Panc1 (cell line): ENCODE measurements around the gene ZNF81. TPM values are rescaled to one million over a fixed set of nuclear protein-coding genes. Genes with fewer than 3 reads are reported as not detected.

Experiments
- ATAC-seq: fragments of 200-7000 bp; cut with Tn5 transposase; 2 replicates; pipeline ENCODE4 v1.9.1; 2020; ENCODE audit warnings: mild to moderate bottlenecking, moderate library complexity
- BruUV-seq: library from RNA; stranded (reverse); fragments of 400-500 nt; replicated peaks from 2 replicates; lab custom pipeline; 2021; lab: Mats Ljungman, UMichigan
- CTCF ChIA-PET: fragments of 300-600 bp; sonication (Branson Sonifier 250); formaldehyde crosslinking; loops from one replicate; lab custom pipeline; 2022; ENCODE audit warnings: antibody characterized with exemption; lab: Charles Lee
- POLR2A ChIA-PET: fragments of 300-600 bp; sonication (Branson Sonifier 250); formaldehyde crosslinking; loops from one replicate; lab custom pipeline; 2022; ENCODE audit warnings: antibody characterized with exemption; lab: Charles Lee
- DNase-seq: peaks from one replicate; pipeline ENCODE4 v3.0.0-alpha.2; 2010; ENCODE audit warnings: low read depth, low spot score
- H3K27ac ChIP-seq: 2 replicates; pipeline ENCODE4 v1.5.1; 2011; ENCODE audit warnings: mild to moderate bottlenecking, low read length, inconsistent platforms
- H3K27me3 ChIP-seq: fragments of 200-500 bp; sonication (Bioruptor generic); 2 replicates; pipeline ENCODE4 v1.6.0; 2014; ENCODE audit warnings: low read length, inconsistent platforms; ENCODE audit not compliant: control insufficient read depth, insufficient read depth
- H3K36me3 ChIP-seq: fragments of 200-500 bp; sonication (Bioruptor generic); 2 replicates; pipeline ENCODE4 v1.5.1; 2014; ENCODE audit warnings: inconsistent platforms, mild to moderate bottlenecking, low read length, moderate library complexity; ENCODE audit not compliant: control insufficient read depth, insufficient read depth
- H3K4me1 ChIP-seq: 2 replicates; pipeline ENCODE4 v1.5.1; 2011; ENCODE audit warnings: inconsistent platforms, mild to moderate bottlenecking, low read length, moderate library complexity; ENCODE audit not compliant: control insufficient read depth, insufficient read depth
- H3K4me3 ChIP-seq, 2 experiments: 2 replicates each; pipeline ENCODE4 v1.5.1; 2011 to 2012; ENCODE audit warnings: low read depth in 2 of 2, low read length in 2 of 2, mild to moderate bottlenecking in 2 of 2, inconsistent platforms in 1 of 2, moderate library complexity in 1 of 2
- H3K9me3 ChIP-seq: fragments of 200-500 bp; sonication (Bioruptor generic); 2 replicates; pipeline ENCODE4 v1.5.1; 2014; ENCODE audit warnings: low read depth, mild to moderate bottlenecking, inconsistent platforms, low read length, moderate library complexity; ENCODE audit not compliant: control insufficient read depth, insufficient read depth
- POLR2AphosphoS5 ChIP-seq: IDR thresholded peaks from 2 replicates; pipeline ENCODE4 v1.6.1; 2012; ENCODE audit warnings: mild to moderate bottlenecking, low read depth, low read length, moderate library complexity
- SIN3A ChIP-seq: IDR thresholded peaks from 2 replicates; pipeline ENCODE4 v1.6.1; 2012; ENCODE audit warnings: low read depth, mild to moderate bottlenecking, low read length, moderate library complexity, borderline replicate concordance; ENCODE audit not compliant: insufficient read depth
- TCF7L2 ChIP-seq: IDR thresholded peaks from 2 replicates; pipeline ENCODE4 v1.6.1; 2011; ENCODE audit warnings: mild to moderate bottlenecking, low read depth, low read length, inconsistent platforms
- in situ Hi-C: cut with HindIII; loops from 2 replicates; pipeline ENCODE4 v1.10.0; 2016; ENCODE audit warnings: low sequenced_read_pairs, low pct_unique_long_range_greater_than_20kb
- intact Hi-C: fragments of 100-400 bp; cut with micrococcal nuclease; formaldehyde crosslinking; loops from one replicate; pipeline ENCODE4 v1.10.0; 2022; ENCODE audit not compliant: unreplicated experiment
- total RNA-seq: library from RNA; stranded (reverse); gene quantifications from one replicate; pipeline ENCODE4 v1.2.1, GENCODE V29; 2021; ENCODE audit not compliant: unreplicated experiment
- TF ChIP-seq, protein P1 (sequence below): fragments of 450-650 bp; IDR thresholded peaks from 2 replicates; pipeline ENCODE4 v1.5.1; 2017; ENCODE audit warnings: mild to moderate bottlenecking
- TF ChIP-seq, protein P2 (sequence below), 2 experiments: IDR thresholded peaks; 2 replicates each; pipeline ENCODE4 v1.6.1; 2011 to 2012; ENCODE audit warnings: low read depth in 2 of 2, control low read depth in 1 of 2, low read length in 1 of 2, mild to moderate bottlenecking in 1 of 2, moderate library complexity in 1 of 2; ENCODE audit not compliant: insufficient read depth in 1 of 2

ZNF81 gene
- total RNA-seq, 1 experiment from 2014 or later = 10.7 TPM

DNA sequence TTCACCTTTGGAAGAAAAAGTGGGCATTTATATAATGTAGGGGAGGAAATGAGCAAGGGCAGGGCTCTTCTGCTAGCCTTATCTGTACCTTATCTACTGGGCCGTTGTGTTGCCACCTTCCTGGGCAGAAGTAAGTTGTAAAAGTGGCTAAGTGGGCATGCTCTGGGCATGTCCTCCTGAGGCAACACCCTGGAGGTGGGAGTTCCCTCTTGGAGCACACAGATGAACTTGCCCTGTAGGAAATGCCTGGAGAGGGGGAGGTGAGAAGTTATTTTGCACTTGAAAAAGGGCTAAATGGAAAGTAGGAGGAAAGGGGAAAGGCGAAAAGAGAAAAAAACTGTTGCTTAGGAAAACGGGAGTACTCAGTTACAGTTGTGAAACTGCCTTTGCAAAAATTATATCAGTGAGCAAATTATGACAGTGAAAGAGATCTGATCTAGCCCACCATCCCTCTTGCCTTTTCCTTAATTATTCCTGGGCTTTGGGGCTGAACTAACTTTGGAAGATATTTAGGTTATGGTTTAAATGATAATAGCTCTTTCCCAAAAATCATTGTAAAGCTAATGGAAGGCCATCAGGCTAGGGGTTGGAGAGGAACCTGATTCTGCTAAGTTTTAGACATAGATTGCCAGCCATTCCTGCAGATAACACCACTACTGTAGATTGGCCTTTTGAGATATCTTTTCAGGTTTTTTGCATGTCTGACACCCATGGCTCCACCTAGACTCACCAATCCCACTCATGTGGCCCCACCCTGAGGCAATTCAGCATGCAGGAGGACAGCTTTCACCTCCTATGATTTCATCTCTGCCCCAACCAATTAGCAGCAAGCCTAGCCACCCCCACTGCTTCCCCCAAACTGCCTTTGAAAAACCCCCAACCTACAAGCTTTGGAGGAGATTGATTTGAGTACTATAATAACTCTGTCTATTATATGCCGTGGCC, 20.5 kb upstream of the ZNF81 start:
- ATAC-seq = no peak
- no peak for DNase-seq
- ChIA-PET POLR2A (no interaction called here), CTCF (no interaction called here)
- H3K9me3 ChIP-seq = no peaks in the 10 kb centered on the region
- H3K27ac ChIP-seq = no peak overlapping the region
- BruUV-seq = no TSS peak
- no peaks in the 10 kb centered on the region for H3K4me1 ChIP-seq
- no peak overlapping the region for H3K4me3 ChIP-seq
- no peaks in the 10 kb centered on the region for H3K36me3 ChIP-seq
- H3K27me3 ChIP-seq = no peaks in the 10 kb centered on the region
- intact Hi-C loops = no loop called here
- in situ Hi-C loops = no loop called here
- TF ChIP-seq, protein P1, sequence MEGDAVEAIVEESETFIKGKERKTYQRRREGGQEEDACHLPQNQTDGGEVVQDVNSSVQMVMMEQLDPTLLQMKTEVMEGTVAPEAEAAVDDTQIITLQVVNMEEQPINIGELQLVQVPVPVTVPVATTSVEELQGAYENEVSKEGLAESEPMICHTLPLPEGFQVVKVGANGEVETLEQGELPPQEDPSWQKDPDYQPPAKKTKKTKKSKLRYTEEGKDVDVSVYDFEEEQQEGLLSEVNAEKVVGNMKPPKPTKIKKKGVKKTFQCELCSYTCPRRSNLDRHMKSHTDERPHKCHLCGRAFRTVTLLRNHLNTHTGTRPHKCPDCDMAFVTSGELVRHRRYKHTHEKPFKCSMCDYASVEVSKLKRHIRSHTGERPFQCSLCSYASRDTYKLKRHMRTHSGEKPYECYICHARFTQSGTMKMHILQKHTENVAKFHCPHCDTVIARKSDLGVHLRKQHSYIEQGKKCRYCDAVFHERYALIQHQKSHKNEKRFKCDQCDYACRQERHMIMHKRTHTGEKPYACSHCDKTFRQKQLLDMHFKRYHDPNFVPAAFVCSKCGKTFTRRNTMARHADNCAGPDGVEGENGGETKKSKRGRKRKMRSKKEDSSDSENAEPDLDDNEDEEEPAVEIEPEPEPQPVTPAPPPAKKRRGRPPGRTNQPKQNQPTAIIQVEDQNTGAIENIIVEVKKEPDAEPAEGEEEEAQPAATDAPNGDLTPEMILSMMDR = no peak
- TF ChIP-seq POLR2AphosphoS5 (no peak), TCF7L2 (no peak), SIN3A (no peak)
- TF ChIP-seq, protein P2, sequence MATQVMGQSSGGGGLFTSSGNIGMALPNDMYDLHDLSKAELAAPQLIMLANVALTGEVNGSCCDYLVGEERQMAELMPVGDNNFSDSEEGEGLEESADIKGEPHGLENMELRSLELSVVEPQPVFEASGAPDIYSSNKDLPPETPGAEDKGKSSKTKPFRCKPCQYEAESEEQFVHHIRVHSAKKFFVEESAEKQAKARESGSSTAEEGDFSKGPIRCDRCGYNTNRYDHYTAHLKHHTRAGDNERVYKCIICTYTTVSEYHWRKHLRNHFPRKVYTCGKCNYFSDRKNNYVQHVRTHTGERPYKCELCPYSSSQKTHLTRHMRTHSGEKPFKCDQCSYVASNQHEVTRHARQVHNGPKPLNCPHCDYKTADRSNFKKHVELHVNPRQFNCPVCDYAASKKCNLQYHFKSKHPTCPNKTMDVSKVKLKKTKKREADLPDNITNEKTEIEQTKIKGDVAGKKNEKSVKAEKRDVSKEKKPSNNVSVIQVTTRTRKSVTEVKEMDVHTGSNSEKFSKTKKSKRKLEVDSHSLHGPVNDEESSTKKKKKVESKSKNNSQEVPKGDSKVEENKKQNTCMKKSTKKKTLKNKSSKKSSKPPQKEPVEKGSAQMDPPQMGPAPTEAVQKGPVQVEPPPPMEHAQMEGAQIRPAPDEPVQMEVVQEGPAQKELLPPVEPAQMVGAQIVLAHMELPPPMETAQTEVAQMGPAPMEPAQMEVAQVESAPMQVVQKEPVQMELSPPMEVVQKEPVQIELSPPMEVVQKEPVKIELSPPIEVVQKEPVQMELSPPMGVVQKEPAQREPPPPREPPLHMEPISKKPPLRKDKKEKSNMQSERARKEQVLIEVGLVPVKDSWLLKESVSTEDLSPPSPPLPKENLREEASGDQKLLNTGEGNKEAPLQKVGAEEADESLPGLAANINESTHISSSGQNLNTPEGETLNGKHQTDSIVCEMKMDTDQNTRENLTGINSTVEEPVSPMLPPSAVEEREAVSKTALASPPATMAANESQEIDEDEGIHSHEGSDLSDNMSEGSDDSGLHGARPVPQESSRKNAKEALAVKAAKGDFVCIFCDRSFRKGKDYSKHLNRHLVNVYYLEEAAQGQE (IDR thresholded peaks at IDR 0.05; ENCODE audit: insufficient read depth in 1 of 2, low read depth in 2 of 2, low read length in 1 of 2) = no peak

DNA sequence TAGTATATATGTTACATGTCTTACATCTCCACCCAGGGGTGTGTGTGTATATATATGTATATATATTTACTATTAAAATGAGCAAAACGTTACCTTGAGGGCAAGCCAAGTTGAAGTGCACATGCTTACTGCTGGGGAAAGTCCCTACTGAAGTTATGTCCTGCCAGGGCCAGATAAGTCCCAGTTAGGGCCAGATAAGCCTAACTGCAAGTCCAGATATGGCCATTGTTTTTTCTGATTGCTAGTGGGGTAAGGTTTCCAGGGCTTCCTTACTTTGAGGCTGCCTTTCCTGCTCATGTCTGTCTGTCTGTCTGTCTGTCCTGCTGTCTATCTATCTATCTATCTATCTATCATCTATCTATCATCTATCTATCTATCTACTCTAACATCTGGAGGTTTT, 19.3 kb upstream of the ZNF81 start:
- DNase-seq (no peak), ATAC-seq (no peak)
- Histone ChIP-seq H3K4me1 (no peaks in the 10 kb centered on the region), H3K4me3 (no peak overlapping the region), H3K27ac (no peak overlapping the region), H3K27me3 (no peaks in the 10 kb centered on the region), H3K36me3 (no peaks in the 10 kb centered on the region), H3K9me3 (no peaks in the 10 kb centered on the region)
- ChIA-PET POLR2A (no interaction called here), CTCF (no interaction called here)
- TF ChIP-seq TCF7L2 = no peak
- TF ChIP-seq SIN3A = no peak
- TF ChIP-seq, protein P1 = no peak
- TF ChIP-seq, protein P2 (IDR thresholded peaks at IDR 0.05; ENCODE audit: insufficient read depth in 1 of 2, low read depth in 2 of 2, low read length in 1 of 2) = no peak
- no peak for TF ChIP-seq POLR2AphosphoS5
- in situ Hi-C loops (no loop called here), intact Hi-C loops (no loop called here)
- no TSS peak for BruUV-seq
